GM19372 (cell line): Measurements from ENCODE around the gene GALNT12.

ENCODE experiments used
- ATAC-seq: cut with Tn5 transposase; IDR thresholded peaks from one replicate; pipeline ENCODE4 v1.9.1; 2021; ENCODE audit warnings: mild to moderate bottlenecking, low read depth, moderate library complexity; ENCODE audit not compliant: unreplicated experiment

GALNT12 gene

GRCh38 chr9:98874721-98875255 is 67.3 kb downstream of the GALNT12 start:
- no peak for ATAC-seq

GRCh38 chr9:98875536-98875935 is 68.1 kb downstream of the GALNT12 start:
- ATAC-seq, result no peak

- no peak for ATAC-seq
Measured at GRCh38 chr9:98877311-98877710, 69.8 kb downstream of the GALNT12 start.

GRCh38 chr9:98879094-98879962 is 71.9 kb downstream of the GALNT12 start:
- ATAC-seq, result no peak

GRCh38 chr9:98879963-98880310 is 72.5 kb downstream of the GALNT12 start:
- no peak for ATAC-seq

- ATAC-seq, result no peak
Measured at GRCh38 chr9:98880311-98881015, 73.0 kb downstream of the GALNT12 start.

GRCh38 chr9:98881356-98881755 is 73.9 kb downstream of the GALNT12 start:
- no peak for ATAC-seq

GRCh38 chr9:98881836-98882568 is 74.5 kb downstream of the GALNT12 start:
- no peak for ATAC-seq

GRCh38 chr9:98882569-98882923 is 75.1 kb downstream of the GALNT12 start:
- ATAC-seq, result no peak

- no peak for ATAC-seq
Measured at GRCh38 chr9:98883276-98883675, 75.8 kb downstream of the GALNT12 start.

GRCh38 chr9:98884849-98885248 is 77.4 kb downstream of the GALNT12 start:
- ATAC-seq, result no peak

- no peak for ATAC-seq
Measured at GRCh38 chr9:98885575-98886295, 78.3 kb downstream of the GALNT12 start.

- ATAC-seq, result no peak
Measured at GRCh38 chr9:98886691-98887229, 79.3 kb downstream of the GALNT12 start.

GRCh38 chr9:98887918-98888510 is 80.5 kb downstream of the GALNT12 start:
- no peak for ATAC-seq

- ATAC-seq, result no peak
Measured at GRCh38 chr9:98888801-98889421, 81.4 kb downstream of the GALNT12 start.

- ATAC-seq, result no peak
Measured at GRCh38 chr9:98890256-98890655, 82.8 kb downstream of the GALNT12 start.

- ATAC-seq, result no peak
Measured at GRCh38 chr9:98892288-98892687, 84.8 kb downstream of the GALNT12 start.

- no peak for ATAC-seq
Measured at GRCh38 chr9:98892690-98893089, 85.2 kb downstream of the GALNT12 start.

- ATAC-seq, result no peak
Measured at GRCh38 chr9:98894171-98894570, 86.7 kb downstream of the GALNT12 start.
